Endothelial cell of umbilical vein (primary cell): ENCODE measurements around the gene DAB2. TPM values are rescaled to one million over a fixed set of nuclear protein-coding genes. Genes with fewer than 3 reads are reported as not detected.

ENCODE experiments used
- BruUV-seq: library from RNA; stranded (reverse); fragments of 400-500 nt; replicated peaks from 2 replicates; lab custom pipeline; 2021; lab: Mats Ljungman, UMichigan
- CTCF ChIA-PET: fragments of 300-600, 350-600 bp; sonication (Branson Sonifier 250); formaldehyde crosslinking; loops from one replicate; lab custom pipeline; 2021; ENCODE audit warnings: antibody characterized with exemption, inconsistent platforms; lab: Charles Lee
- POLR2A ChIA-PET: fragments of 300-600, 350-600 bp; sonication (Branson Sonifier 250); formaldehyde crosslinking; loops from one replicate; lab custom pipeline; 2021; ENCODE audit warnings: antibody characterized with exemption, inconsistent platforms; lab: Charles Lee
- DNase-seq: peaks from one replicate; pipeline ENCODE4 v3.0.0-alpha.2; 2011; ENCODE audit warnings: low read depth, low spot score
- FAIRE-seq: peaks from 2 replicates; lab custom pipeline; 2011; peaks lifted over from hg19 to GRCh38; lab: Jason Lieb, UNC
- H2AFZ ChIP-seq: 2 replicates; pipeline ENCODE4 v1.6.0; 2012; ENCODE audit warnings: low read depth, low read length, control low read depth, inconsistent platforms
- H3K27ac ChIP-seq: 2 replicates; pipeline ENCODE4 v1.5.1; 2011; ENCODE audit warnings: low read depth, mild to moderate bottlenecking, control low read depth, low read length, moderate library complexity; ENCODE audit not compliant: insufficient read depth
- H3K27me3 ChIP-seq, 2 experiments: 2 replicates each; pipeline versions ENCODE4 v1.6.0 to v1.6.1; 2011; ENCODE audit warnings: low read length in 2 of 2, mixed read lengths in 1 of 2; ENCODE audit not compliant: control insufficient read depth in 2 of 2, insufficient read depth in 2 of 2
- H3K36me3 ChIP-seq, 2 experiments: 2 replicates in 1 of 2; 3 replicates in 1 of 2; pipeline ENCODE4 v1.5.1; 2011; ENCODE audit warnings: low read length in 2 of 2, mild to moderate bottlenecking in 1 of 2, moderate library complexity in 1 of 2; ENCODE audit not compliant: control insufficient read depth in 2 of 2, insufficient read depth in 2 of 2; ENCODE audit errors: extremely low read depth in 1 of 2
- H3K4me1 ChIP-seq: 3 replicates; pipeline ENCODE4 v1.5.1; 2011; ENCODE audit warnings: mild to moderate bottlenecking, low read length; ENCODE audit not compliant: control insufficient read depth, insufficient read depth; ENCODE audit errors: extremely low read depth
- H3K4me2 ChIP-seq: 2 replicates; pipeline ENCODE4 v1.6.1; 2011; ENCODE audit warnings: low read length, control low read depth, mixed read lengths; ENCODE audit not compliant: insufficient read depth
- H3K4me3 ChIP-seq, 3 experiments: fragments of 200-600 bp in 1 of 3; sonication (generic), shearing (Covaris generic) in 1 of 3; replicated peaks in 1 of 3; 2 replicates each; pipeline ENCODE4 v1.5.1; 2011 to 2016; ENCODE audit warnings: control low read depth in 3 of 3, low read length in 3 of 3, mild to moderate bottlenecking in 2 of 3, inconsistent platforms in 1 of 3, low read depth in 1 of 3, moderate library complexity in 1 of 3; ENCODE audit not compliant: insufficient read depth in 1 of 3
- H3K79me2 ChIP-seq: 2 replicates; pipeline ENCODE4 v1.6.0; 2012; ENCODE audit warnings: low read length, inconsistent platforms; ENCODE audit not compliant: control insufficient read depth, insufficient read depth
- H3K9ac ChIP-seq: replicated peaks from 2 replicates; pipeline ENCODE3; 2011; ENCODE audit warnings: low read length, control low read depth; ENCODE audit not compliant: insufficient read depth; ENCODE audit errors: extremely low read depth
- H3K9me1 ChIP-seq: replicated peaks from 3 replicates; pipeline ENCODE4 v1.6.0; 2011; ENCODE audit warnings: mild to moderate bottlenecking, low read length; ENCODE audit not compliant: control insufficient read depth, insufficient read depth; ENCODE audit errors: extremely low read depth
- H3K9me3 ChIP-seq: replicated peaks from 2 replicates; pipeline ENCODE4 v1.5.1; 2012; ENCODE audit warnings: low read length, inconsistent platforms; ENCODE audit not compliant: control insufficient read depth, insufficient read depth
- H4K20me1 ChIP-seq: replicated peaks from 2 replicates; pipeline ENCODE3; 2011; ENCODE audit warnings: mild to moderate bottlenecking, low read length; ENCODE audit not compliant: control insufficient read depth, insufficient read depth; ENCODE audit errors: extremely low read depth
- CTCF ChIP-seq, 2 donors: IDR thresholded peaks; 1 replicate in 1 of 2; 2 replicates in 1 of 2; pipeline ENCODE4 v1.5.1; 2011; ENCODE audit warnings: low read length in 2 of 2, mild to moderate bottlenecking in 2 of 2, moderate library complexity in 2 of 2, control low read depth in 1 of 2, inconsistent platforms in 1 of 2, low read depth in 1 of 2; ENCODE audit not compliant: insufficient read depth in 1 of 2; ENCODE audit errors: extremely low read depth in 1 of 2
- EZH2 ChIP-seq: IDR thresholded peaks from 2 replicates; pipeline ENCODE4 v1.6.1; 2012; ENCODE audit warnings: borderline replicate concordance, low read depth, mild to moderate bottlenecking, moderate library complexity, low read length, inconsistent platforms; ENCODE audit not compliant: severe bottlenecking
- FOS ChIP-seq: IDR thresholded peaks from 2 replicates; pipeline ENCODE4 v1.6.1; 2011; ENCODE audit warnings: mild to moderate bottlenecking, low read length, moderate library complexity, borderline replicate concordance; ENCODE audit not compliant: insufficient read depth
- JUN ChIP-seq: IDR thresholded peaks from 2 replicates; pipeline ENCODE4 v1.6.1; 2011; ENCODE audit warnings: borderline replicate concordance, low read depth; ENCODE audit not compliant: insufficient read length, insufficient read depth
- POLR2A ChIP-seq: IDR thresholded peaks from 2 replicates; pipeline ENCODE4 v1.6.1; 2012; ENCODE audit warnings: low read depth, mild to moderate bottlenecking, control low read depth, low read length
- dilution Hi-C: fragments of 300-500 bp; cut with MboI; formaldehyde crosslinking; loops from one replicate; pipeline ENCODE4 v1.15.0; 2019; ENCODE audit warnings: low sequenced_read_pairs; ENCODE audit not compliant: extremely low pct_ligation_motif_present
- intact Hi-C: fragments of 100-400 bp; cut with micrococcal nuclease; formaldehyde crosslinking; loops from one replicate; pipeline ENCODE4 v1.10.0; 2022
- polyA plus RNA-seq, 4 experiments: library from polyadenylated mRNA; depleted of rRNA in 3 of 4; stranded (reverse) in 3 of 4; unstranded in 1 of 4; fragments of >200 nt; gene quantifications; 2 replicates each; pipeline versions ENCODE4 v1.2.1 to v1.2.3, GENCODE V29; 2011 to 2012; ENCODE audit warnings: missing spikeins in 1 of 4
- total RNA-seq: library from RNA; stranded (reverse); gene quantifications from 2 replicates; pipeline ENCODE4 v1.2.3, GENCODE V29; 2021
- TF ChIP-seq, protein P1 (sequence below): IDR thresholded peaks from 2 replicates; pipeline ENCODE4 v1.6.1; 2011; ENCODE audit not compliant: insufficient read depth, insufficient read length

The DAB2 gene
- total and polyA plus RNA-seq, 2 donors (not counting 3 experiments of a cell fraction or from before 2014, with no cell fraction given), result 168 to 283 TPM

- Histone ChIP-seq H3K27ac (no peak overlapping the region), H3K9me3 (no peaks in the 10 kb centered on the region), H3K4me1 (peaks cover 46% of the 10 kb centered on the region), H3K4me3 (no peak overlapping the region), H4K20me1 (peaks cover 33% of the 10 kb centered on the region), H3K9me1 (no peaks in the 10 kb centered on the region), H2AFZ (no peak overlapping the region), H3K4me2 (no peak overlapping the region), H3K36me3 (peaks cover 5 to 6% of the 10 kb centered on the region in 2 experiments), H3K9ac (no peak overlapping the region), H3K79me2 (peaks cover 98% of the 10 kb centered on the region), H3K27me3 (no peaks in the 10 kb centered on the region)
- TF ChIP-seq, protein P1, sequence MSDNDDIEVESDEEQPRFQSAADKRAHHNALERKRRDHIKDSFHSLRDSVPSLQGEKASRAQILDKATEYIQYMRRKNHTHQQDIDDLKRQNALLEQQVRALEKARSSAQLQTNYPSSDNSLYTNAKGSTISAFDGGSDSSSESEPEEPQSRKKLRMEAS, result no peak
- TF ChIP-seq CTCF (IDR thresholded peaks at IDR 0.05; ENCODE audit: extremely low read depth in 1 of 2, insufficient read depth in 1 of 2, low read depth in 1 of 2, low read length in 2 of 2) (no peak), EZH2 (no peak), JUN (no peak), POLR2A (no peak), FOS (no peak)
- ChIA-PET POLR2A (interaction anchor here (5.8 kb wide), 1 partner anchor 10 kb away, joined by 40 read pairs; the partner anchor contains the start of gene DAB2), CTCF (interaction anchor here (1.1 to 2.2 kb wide), 8 partner anchors 9 to 134 kb away, joined by 3 to 14 read pairs (median 4); partner anchors contain the start of gene DAB2)
- intact Hi-C loops (no loop called here), dilution Hi-C loops (loop anchor here (25.0 kb wide), 1 partner anchor 124 kb away; no protein-coding TSS in a partner anchor)
- BruUV-seq, result no TSS peak
- no peak for FAIRE-seq
- DNase-seq, result no peak
Measured at GRCh38 chr5:39413771-39414170, 11.0 kb downstream of the DAB2 start.
